ENCODE results near the gene NDUFA5. TPM values are rescaled to one million over a fixed set of nuclear protein-coding genes. Genes with fewer than 3 reads are reported as not detected.
"Not testable (repeated sequence)": the region's sequence is repeated elsewhere in the genome, so short reads cannot be mapped to it uniquely, and the experiment has no call there.

NDUFA5 gene
- total RNA-seq, 1 donor from 2014 or later: 85.8 TPM

DNA sequence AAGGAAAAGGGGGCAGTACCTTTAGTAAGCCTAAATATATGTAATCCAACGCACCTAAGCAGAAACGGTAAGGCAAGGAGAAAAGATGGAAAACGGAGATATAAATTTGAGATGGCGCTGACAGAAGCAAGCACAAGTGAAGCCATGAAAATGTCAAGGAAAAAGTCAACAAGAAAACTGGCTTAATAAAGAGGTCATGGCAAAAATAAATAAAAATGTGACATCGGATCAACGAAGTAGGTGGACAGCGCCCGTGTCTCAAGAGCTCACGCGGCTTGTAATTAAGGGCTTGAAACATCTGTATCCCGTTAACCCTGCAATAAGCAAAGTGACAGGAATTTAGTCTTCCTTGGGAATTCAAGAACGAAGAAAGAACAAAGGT is 611 bp downstream of the NDUFA5 start:
- Mint-ChIP-seq H3K36me3 (peaks cover 12% of the 10 kb centered on the region), H3K27me3 (no peaks in the 10 kb centered on the region)

DNA sequence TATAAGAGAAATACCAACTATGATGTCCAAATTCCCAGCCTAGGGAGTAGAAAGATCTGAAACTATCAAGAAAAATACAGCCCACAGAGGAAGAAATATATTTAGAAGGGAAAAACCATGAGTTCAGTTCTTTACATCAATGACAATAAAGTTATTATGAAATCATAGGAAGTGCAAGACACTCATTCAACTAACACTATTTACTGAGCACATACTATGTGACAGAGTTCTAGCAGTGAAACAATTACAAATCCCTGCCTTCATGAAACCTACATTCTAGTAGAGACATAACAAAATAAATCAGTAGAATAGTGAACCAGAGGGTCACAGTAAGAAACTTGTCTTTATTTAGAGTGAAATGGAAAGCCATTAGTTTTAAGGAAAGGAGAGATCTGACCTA is 2.1 kb downstream of the NDUFA5 start:
- DNase-seq (ENCODE audit: extremely low spot score, unreplicated experiment): no peak

More for the DNA sequence above, 611 bp downstream of the NDUFA5 start:
- no peaks in the 10 kb centered on the region for H3K9me3 Mint-ChIP-seq
- DNase-seq (ENCODE audit: extremely low spot score, unreplicated experiment): no peak
- TF ChIP-seq, protein P1, sequence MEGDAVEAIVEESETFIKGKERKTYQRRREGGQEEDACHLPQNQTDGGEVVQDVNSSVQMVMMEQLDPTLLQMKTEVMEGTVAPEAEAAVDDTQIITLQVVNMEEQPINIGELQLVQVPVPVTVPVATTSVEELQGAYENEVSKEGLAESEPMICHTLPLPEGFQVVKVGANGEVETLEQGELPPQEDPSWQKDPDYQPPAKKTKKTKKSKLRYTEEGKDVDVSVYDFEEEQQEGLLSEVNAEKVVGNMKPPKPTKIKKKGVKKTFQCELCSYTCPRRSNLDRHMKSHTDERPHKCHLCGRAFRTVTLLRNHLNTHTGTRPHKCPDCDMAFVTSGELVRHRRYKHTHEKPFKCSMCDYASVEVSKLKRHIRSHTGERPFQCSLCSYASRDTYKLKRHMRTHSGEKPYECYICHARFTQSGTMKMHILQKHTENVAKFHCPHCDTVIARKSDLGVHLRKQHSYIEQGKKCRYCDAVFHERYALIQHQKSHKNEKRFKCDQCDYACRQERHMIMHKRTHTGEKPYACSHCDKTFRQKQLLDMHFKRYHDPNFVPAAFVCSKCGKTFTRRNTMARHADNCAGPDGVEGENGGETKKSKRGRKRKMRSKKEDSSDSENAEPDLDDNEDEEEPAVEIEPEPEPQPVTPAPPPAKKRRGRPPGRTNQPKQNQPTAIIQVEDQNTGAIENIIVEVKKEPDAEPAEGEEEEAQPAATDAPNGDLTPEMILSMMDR (conservative IDR thresholded peaks at IDR 0.05): no peak
- H3K27ac Mint-ChIP-seq: no peak overlapping the region
- H3K4me3 Mint-ChIP-seq: no peak overlapping the region
- H3K4me1 Mint-ChIP-seq (ENCODE audit: unreplicated experiment): peaks cover 3% of the 10 kb centered on the region

DNA sequence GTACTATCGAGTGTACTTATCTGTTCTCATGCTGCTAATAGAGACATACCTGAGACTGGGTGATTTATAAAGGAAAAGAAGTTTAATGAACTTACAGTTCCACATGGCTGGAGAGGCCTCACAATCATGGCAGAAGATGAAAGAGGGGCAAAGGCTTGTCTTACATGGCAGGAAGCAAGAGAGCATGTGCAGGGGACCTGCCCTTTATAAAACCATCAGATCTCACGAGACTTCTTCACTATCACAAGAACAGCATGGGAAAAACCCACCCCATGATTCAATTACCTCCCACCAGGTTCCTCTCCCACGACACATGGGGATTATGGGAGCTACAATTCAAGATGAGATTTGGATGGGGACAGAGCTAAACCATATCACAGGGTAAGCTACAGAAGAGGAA is 4.5 kb downstream of the NDUFA5 start:
- Mint-ChIP-seq H3K36me3 (peaks cover 20% of the 10 kb centered on the region), H3K27me3 (no peaks in the 10 kb centered on the region), H3K27ac (no peak overlapping the region), H3K4me3 (no peak overlapping the region), H3K4me1 (ENCODE audit: unreplicated experiment) (peaks cover 1% of the 10 kb centered on the region), H3K9me3 (no peaks in the 10 kb centered on the region)
- TF ChIP-seq, protein P1 (conservative IDR thresholded peaks at IDR 0.05): no peak
- DNase-seq (ENCODE audit: extremely low spot score, unreplicated experiment): no peak

More for the DNA sequence above, 2.1 kb downstream of the NDUFA5 start:
- Mint-ChIP-seq H3K27ac (no peak overlapping the region), H3K36me3 (peaks cover 12% of the 10 kb centered on the region), H3K9me3 (no peaks in the 10 kb centered on the region), H3K27me3 (no peaks in the 10 kb centered on the region), H3K4me1 (ENCODE audit: unreplicated experiment) (peaks cover 3% of the 10 kb centered on the region), H3K4me3 (no peak overlapping the region)
- TF ChIP-seq, protein P1 (conservative IDR thresholded peaks at IDR 0.05): no peak

DNA sequence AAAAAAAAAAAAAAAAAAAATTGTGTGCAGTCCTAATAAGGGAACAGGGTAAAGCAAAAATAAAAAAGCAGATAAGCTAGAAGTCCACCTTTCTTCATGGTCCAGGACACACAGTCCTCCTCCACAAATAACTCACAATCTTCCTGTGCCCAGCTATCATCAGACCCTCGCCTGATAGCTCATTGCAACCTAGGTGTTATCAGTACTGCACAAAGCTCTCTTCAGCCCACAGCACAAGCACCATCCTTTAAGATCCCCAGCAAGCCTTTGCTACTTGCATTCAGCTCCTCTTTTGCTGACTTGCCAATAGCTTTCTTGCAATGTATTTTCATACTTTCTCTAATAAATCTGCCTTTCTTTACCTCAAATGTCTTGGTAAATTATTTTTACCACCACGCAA is 5.0 kb downstream of the NDUFA5 start:
- Mint-ChIP-seq H3K27me3 (no peaks in the 10 kb centered on the region), H3K36me3 (peaks cover 20% of the 10 kb centered on the region), H3K27ac (no peak overlapping the region), H3K9me3 (no peaks in the 10 kb centered on the region), H3K4me3 (no peak overlapping the region), H3K4me1 (ENCODE audit: unreplicated experiment) (no peaks in the 10 kb centered on the region)
- TF ChIP-seq, protein P1 (conservative IDR thresholded peaks at IDR 0.05): no peak
- no peak for DNase-seq (ENCODE audit: extremely low spot score, unreplicated experiment)

DNA sequence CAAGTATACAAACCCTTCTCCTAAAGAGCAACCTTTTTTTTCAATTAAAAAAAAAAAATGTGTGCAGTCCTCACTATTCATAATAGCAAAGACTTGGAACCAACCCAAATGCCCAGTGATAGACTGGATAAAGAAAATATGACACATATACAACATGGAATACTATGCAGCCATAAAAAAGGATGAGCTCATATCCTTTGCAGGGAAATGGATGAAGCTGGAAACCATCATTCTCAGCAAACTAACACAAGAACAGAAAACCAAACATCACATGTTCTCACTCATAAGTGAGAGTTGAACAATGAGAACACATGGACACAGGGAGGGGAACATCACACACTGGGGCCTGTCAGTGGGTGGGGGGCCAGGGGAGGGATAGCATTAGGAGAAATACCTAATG is 5.5 kb downstream of the NDUFA5 start:
- not testable (repeated sequence) for H3K9me3 Mint-ChIP-seq; H3K4me3 Mint-ChIP-seq; H3K4me1 Mint-ChIP-seq (ENCODE audit: unreplicated experiment); H3K27ac Mint-ChIP-seq; DNase-seq (ENCODE audit: extremely low spot score, unreplicated experiment); H3K27me3 Mint-ChIP-seq
- peaks cover 20% of the 10 kb centered on the region for H3K36me3 Mint-ChIP-seq

DNA sequence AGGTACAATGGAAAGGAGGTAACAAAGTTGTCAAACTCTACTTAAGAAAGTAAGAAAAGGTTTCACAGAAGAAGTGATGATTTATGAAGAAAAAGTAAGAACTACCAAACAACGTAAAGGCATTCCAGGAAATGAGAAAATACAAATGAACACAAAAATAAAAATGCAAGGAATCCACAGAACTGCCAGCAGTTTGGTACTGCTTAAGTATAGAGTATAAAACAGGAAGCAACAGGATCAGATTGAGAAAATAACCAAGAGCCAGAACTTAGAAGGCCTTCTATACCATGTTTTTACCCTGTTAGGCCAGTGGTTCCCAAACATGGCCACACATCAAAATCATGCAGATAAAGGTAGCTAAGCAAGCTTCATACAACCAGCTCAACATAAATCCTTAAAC is 9.2 kb downstream of the NDUFA5 start:
- TF ChIP-seq, protein P1 (conservative IDR thresholded peaks at IDR 0.05): no peak
- no peaks in the 10 kb centered on the region for H3K27me3 Mint-ChIP-seq
- no peaks in the 10 kb centered on the region for H3K4me1 Mint-ChIP-seq (ENCODE audit: unreplicated experiment)
- no peak overlapping the region for H3K27ac Mint-ChIP-seq
- H3K9me3 Mint-ChIP-seq: no peaks in the 10 kb centered on the region
- peaks cover 21% of the 10 kb centered on the region for H3K36me3 Mint-ChIP-seq
- DNase-seq (ENCODE audit: extremely low spot score, unreplicated experiment): no peak
- H3K4me3 Mint-ChIP-seq: no peak overlapping the region

Data from type B pancreatic cell (in vitro differentiated cells).